Hepatic stellate cell (primary cell): ENCODE data around the gene B3GNT5.

Experiments
- DNase-seq: peaks from one replicate; pipeline ENCODE4 v3.0.0; 2011; ENCODE audit warnings: low spot score

Gene B3GNT5

GRCh38 chr3:183230826-183231225, 22.2 kb upstream of the B3GNT5 start:
- no peak for DNase-seq

GRCh38 chr3:183233966-183234365, 19.1 kb upstream of the B3GNT5 start:
- no peak for DNase-seq

- DNase-seq, result no peak
Measured at GRCh38 chr3:183239046-183239445, 14.0 kb upstream of the B3GNT5 start.

- DNase-seq, result no peak
Measured at GRCh38 chr3:183242431-183242830, 10.6 kb upstream of the B3GNT5 start.

GRCh38 chr3:183244219-183244618, 8.8 kb upstream of the B3GNT5 start:
- no peak for DNase-seq

- no peak for DNase-seq
Measured at GRCh38 chr3:183244981-183245476, 8.0 kb upstream of the B3GNT5 start.

GRCh38 chr3:183247011-183247589, 6.0 kb upstream of the B3GNT5 start:
- DNase-seq, result no peak

- DNase-seq, result no peak
Measured at GRCh38 chr3:183249006-183249718, 3.9 kb upstream of the B3GNT5 start.

- no peak for DNase-seq
Measured at GRCh38 chr3:183252118-183252782, 803 bp upstream of the B3GNT5 start.

- DNase-seq, result peak; percentile 8
Measured at GRCh38 chr3:183253528-183254486, 754 bp downstream of the B3GNT5 start.

- DNase-seq, result no peak
Measured at GRCh38 chr3:183254487-183255347, 1.7 kb downstream of the B3GNT5 start.

GRCh38 chr3:183255348-183255730, 2.3 kb downstream of the B3GNT5 start:
- DNase-seq, result no peak

GRCh38 chr3:183259087-183259486, 6.0 kb downstream of the B3GNT5 start:
- DNase-seq, result no peak

- DNase-seq, result no peak
Measured at GRCh38 chr3:183259621-183260020, 6.6 kb downstream of the B3GNT5 start.

GRCh38 chr3:183260167-183260904, 7.3 kb downstream of the B3GNT5 start:
- DNase-seq, result no peak

- DNase-seq, result no peak
Measured at GRCh38 chr3:183261151-183261724, 8.2 kb downstream of the B3GNT5 start.

- no peak for DNase-seq
Measured at GRCh38 chr3:183262875-183263378, 9.9 kb downstream of the B3GNT5 start.

GRCh38 chr3:183264268-183264667, 11.2 kb downstream of the B3GNT5 start:
- DNase-seq, result no peak

GRCh38 chr3:183265157-183265642, 12.1 kb downstream of the B3GNT5 start:
- DNase-seq, result no peak
